ENCODE data around the gene SARDH.

DNA sequence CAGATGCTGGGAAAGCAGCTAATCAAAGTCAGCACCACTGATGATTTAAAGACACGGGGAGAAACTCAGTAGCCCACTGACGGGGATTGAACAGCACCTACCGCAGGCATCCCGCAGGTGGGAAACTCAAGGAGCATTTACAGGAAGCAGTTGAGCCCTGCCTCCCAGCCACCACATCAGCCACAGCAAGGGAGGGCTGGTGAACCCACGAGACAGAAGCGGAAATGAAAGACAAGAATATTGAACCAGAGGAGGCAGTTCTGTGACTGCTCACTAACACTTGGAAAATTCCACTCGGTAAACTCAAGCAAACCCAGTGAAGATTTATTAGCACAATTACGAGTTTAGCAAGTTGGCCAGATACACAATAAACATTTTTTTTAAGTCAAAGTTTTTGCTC is 118.4 kb downstream of the SARDH start:
- TF ChIP-seq, protein P1, sequence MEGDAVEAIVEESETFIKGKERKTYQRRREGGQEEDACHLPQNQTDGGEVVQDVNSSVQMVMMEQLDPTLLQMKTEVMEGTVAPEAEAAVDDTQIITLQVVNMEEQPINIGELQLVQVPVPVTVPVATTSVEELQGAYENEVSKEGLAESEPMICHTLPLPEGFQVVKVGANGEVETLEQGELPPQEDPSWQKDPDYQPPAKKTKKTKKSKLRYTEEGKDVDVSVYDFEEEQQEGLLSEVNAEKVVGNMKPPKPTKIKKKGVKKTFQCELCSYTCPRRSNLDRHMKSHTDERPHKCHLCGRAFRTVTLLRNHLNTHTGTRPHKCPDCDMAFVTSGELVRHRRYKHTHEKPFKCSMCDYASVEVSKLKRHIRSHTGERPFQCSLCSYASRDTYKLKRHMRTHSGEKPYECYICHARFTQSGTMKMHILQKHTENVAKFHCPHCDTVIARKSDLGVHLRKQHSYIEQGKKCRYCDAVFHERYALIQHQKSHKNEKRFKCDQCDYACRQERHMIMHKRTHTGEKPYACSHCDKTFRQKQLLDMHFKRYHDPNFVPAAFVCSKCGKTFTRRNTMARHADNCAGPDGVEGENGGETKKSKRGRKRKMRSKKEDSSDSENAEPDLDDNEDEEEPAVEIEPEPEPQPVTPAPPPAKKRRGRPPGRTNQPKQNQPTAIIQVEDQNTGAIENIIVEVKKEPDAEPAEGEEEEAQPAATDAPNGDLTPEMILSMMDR (IDR thresholded peaks at IDR 0.05): no peak
- TF ChIP-seq EZH2 (IDR thresholded peaks at IDR 0.05; ENCODE audit: borderline replicate concordance, insufficient read depth, low read depth, low read length, poor library complexity, severe bottlenecking): no peak
